Measurements from ENCODE around the gene SLC22A3.
"Not testable (repeated sequence)": the region's sequence is repeated elsewhere in the genome, so short reads cannot be mapped to it uniquely, and the experiment has no call there.

The SLC22A3 gene

GRCh38 chr6:160374836-160375560 lies 26.8 kb downstream of the SLC22A3 start:
- no peak for DNase-seq

- no peak for DNase-seq
Observed at GRCh38 chr6:160375561-160375949, 27.4 kb downstream of the SLC22A3 start.

GRCh38 chr6:160376445-160376844 lies 28.3 kb downstream of the SLC22A3 start:
- no peak for DNase-seq

DNA sequence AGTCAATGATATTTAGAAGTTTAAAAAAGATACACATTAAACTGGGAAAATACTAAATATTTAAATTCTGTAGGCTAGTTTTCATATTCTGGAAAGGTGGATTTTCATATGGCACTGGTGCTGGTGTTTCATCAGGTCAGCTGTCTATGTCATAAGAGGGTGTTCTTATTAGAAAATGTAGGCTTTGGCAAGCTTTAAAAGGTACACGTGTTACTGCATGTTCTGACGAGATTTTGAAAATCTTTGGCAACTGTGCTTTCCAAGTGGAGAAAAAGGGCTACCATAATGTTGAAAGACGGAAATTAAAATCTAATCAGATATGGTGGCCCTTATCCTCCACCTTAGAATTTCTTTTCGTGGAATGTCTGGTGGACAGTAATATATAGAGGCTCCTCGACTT lies 30.0 kb downstream of the SLC22A3 start:
- no peak for DNase-seq

DNA sequence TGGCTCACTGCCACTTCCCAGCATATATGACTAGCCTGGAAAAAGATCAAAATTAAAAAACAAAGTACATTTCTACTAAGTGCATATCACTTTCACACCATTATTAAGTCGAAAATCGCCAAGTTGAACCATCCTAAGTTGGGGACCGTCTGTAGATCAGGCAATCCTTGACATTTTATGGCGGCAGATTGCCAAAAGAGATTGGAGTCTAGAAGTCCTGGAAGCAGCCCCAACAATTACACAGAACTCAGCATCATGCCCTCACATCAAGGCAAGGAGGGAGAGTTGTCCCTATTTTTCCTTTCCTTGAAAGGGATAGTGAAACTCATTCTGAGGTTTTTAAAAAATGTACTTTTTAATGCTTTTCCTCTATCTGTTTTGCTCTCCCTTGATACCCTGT lies 30.7 kb downstream of the SLC22A3 start:
- no peak for DNase-seq

DNA sequence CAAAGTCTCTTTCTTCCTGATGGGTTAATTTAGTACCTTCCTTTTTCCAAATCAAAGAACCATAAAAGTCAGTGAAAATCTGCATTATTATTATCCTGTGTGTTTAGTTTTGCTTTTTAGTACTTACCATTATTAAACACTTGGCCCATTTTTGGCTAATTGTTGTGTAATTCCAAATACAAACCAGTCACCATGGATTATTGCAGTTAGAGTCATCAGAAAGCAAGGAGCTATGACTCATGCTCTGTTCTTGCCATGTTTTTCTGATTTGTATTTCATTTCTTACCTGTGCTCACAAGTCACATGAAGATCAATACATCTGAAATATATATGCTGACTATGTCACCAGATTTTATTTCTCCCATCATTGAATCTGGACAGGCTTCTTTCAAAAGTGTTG lies 31.3 kb downstream of the SLC22A3 start:
- DNase-seq = no peak

DNA sequence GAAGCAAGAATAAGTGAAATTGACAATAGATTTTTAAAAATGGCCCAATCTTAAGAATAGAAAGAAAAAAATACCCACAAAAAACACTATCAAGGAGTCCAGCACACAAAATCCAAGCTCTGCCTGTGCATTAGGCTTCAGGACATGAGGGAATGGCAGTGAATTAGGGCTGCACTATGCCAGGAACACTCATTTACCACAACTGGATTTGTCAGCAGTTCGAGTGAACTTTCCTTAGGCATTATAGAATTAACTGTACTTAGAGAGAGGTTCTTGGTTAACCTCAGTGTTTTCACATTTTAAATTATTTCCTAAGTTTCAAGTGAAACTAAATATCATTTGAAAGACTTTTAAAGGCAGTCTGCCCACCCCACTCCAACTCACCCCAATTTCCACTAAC lies 34.8 kb downstream of the SLC22A3 start:
- DNase-seq = no peak

GRCh38 chr6:160386869-160387530 lies 38.8 kb downstream of the SLC22A3 start:
- no peak for DNase-seq

GRCh38 chr6:160387916-160388643 lies 39.9 kb downstream of the SLC22A3 start:
- no peak for DNase-seq

- DNase-seq = no peak
Observed at GRCh38 chr6:160388922-160389321, 40.7 kb downstream of the SLC22A3 start.

DNA sequence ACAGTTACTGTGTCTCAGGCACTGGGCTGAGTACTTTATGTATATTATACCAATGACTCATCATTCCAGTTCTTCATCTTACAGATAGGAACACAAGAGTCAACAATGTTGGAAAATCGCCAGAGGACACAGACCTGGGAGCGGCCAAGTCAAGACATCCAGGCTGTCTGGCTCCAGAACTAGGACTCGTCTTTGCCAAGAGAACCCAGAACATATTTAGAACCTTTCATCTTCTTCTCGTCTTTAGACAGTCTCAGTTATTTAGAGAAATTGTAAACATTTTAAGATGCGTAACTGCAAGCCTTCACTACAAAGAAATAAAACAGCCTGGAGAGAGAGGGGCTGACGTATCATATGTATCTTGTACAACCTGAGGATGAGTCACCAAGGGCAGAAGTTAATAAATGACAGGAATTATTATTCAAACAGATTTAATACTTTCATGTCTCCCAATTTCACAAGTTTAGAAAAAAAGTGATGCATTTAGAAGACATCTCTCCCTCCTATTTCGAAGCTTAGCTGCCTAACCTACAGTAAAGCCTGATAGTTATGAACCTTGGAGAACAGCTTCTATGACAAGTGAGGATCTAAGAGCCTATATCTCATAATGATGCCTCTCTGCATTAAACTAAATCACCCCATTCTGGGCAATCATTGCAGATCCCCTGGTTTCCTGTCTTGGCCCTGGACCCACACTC lies 43.4 kb downstream of the SLC22A3 start:
- no peak for DNase-seq

DNA sequence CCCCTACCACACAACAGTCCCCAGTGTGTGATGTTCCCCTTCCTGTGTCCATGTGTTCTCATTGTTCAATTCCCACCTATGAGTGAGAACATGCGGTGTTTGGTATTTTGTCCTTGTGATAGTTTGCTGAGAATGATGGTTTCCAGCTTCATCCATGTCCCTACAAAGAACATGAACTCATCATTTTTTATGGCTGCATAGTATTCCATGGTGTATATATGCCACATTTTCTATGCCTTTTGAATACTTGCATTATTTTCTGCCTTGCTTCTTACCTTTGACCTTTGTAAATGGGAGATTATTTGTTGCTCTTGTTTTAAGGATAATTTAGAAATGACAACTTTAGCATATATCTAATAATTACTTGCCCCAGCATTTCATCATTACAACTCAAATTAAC lies 45.3 kb downstream of the SLC22A3 start:
- DNase-seq = not testable (repeated sequence)

DNA sequence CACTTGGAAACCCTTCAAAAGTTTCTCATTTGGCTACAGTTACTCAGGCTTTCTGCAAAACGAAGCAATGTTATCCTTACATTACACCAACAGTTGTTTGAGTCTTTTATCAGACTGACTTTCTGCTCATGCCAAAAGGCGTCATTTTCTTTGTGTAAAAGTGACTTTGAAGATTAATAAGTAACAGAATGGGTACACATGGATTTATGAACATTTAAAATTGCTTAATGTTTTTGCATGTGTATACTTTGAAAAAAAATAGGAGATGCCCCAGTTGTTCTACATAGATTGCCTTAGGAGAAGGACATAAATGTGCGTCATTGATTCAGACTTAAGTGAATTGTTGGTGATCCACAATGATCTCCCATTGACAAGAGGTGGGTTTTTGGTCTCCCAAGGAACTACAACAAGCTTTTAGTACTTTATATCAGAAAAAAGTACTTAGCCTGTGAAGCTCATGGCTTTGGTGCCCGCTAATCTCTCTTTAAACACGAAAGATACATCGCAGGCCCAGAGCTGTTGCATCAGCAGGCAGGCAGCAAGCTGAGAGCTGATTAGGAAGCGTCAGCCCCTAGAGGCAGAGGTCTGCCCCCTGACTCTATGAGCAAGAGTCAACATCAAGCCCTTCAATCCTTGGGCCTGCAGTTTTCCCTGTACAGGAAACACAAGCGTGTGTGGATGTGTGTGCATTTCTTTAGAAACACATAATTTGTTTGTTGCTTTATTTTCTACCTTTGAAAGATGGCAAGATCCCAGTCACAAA lies 45.9 kb downstream of the SLC22A3 start:
- no peak for DNase-seq

GRCh38 chr6:160394654-160395035 lies 46.5 kb downstream of the SLC22A3 start:
- no peak for DNase-seq

- DNase-seq = no peak
Observed at GRCh38 chr6:160395187-160395586, 47.0 kb downstream of the SLC22A3 start.

GRCh38 chr6:160396292-160396691 lies 48.1 kb downstream of the SLC22A3 start:
- DNase-seq = no peak

- no peak for DNase-seq
Observed at GRCh38 chr6:160398674-160399271, 50.6 kb downstream of the SLC22A3 start.

DNA sequence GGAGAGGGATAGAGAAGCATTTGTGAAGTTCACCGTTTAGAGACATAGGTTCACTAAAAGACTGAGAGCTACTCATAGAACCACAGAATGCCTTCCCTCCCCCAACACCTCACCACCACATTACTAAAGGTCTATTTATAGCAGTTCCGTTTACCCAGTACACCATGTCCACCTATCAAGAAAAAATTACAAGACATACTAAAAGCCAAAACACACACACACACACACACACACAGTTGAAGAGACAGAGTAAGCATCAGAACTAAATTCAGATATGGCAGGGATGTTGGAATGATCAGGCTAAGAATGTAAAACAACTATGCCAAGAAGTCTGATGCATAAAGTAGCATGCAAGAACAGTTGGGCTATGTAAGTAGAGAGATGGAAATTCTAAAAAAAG lies 52.3 kb downstream of the SLC22A3 start:
- no peak for DNase-seq

GRCh38 chr6:160408528-160408927 lies 60.4 kb downstream of the SLC22A3 start:
- DNase-seq = no peak

DNA sequence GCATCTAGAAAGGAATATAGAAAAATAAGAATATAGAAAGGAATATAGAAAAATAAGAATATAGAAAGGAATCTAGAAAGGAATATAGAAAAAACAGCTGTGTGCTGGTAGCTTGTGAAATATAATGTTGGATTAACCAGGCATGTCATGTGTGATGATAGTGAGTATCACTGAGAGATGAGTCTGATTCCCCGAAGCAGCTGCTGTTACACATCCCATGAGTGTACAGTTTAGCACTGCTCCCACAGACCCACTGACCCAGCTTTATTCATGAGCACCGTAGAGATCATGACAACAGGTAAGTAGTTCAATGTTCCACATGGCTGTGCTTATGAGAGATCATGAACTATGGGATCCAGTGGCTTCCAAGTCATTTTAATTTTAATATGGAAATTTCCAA lies 64.8 kb downstream of the SLC22A3 start:
- no peak for DNase-seq

DNA sequence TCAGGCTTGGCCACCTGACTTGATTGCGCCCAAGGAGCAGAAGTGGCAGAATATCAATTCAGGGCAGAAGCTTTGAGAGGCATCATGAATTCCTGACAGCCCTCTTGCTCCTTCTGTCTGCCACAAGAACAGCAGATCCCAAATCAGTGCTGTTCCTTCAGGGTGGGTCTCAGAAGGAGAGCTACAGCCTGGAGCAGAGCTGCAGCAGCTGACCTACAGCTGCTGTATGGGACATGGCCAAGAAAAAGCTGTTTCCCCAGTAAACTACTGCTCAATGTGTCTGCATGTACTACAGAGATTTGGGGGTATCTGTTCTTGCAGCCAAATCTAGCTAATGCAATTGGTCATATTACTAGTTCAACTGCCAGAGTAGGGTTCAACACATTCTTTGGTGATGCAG lies 69.0 kb downstream of the SLC22A3 start:
- no peak for DNase-seq

DNA sequence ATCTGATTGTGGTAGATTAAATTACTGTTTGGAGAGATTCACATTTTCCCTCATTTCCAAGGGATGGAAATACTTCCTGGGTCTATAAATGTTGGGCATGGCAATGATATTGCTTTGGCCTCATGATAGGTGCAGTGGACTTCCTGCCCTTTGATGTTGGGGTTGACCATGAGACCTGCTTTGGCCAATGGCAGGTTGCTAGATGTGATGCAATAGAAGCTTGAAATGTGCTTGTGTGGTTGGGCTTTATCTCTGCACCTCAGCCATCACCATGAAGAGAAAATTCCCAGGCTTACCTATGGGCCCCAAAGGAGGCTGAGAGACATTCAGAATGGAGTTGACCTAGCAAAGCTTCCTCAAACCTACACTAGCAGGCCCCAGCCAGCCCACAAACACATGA lies 69.4 kb downstream of the SLC22A3 start:
- DNase-seq = no peak
